Activated T-cell treated with anti-CD3 and anti-CD28 coated beads, Interleukin-2, amount 50 U/mL, for 48 hours (primary cell): ENCODE results near the gene COQ3.

Source experiments
- DNase-seq, 2 experiments: peaks; one replicate each; pipeline ENCODE4 v3.0.0-alpha.2; 2020

The COQ3 gene

DNA sequence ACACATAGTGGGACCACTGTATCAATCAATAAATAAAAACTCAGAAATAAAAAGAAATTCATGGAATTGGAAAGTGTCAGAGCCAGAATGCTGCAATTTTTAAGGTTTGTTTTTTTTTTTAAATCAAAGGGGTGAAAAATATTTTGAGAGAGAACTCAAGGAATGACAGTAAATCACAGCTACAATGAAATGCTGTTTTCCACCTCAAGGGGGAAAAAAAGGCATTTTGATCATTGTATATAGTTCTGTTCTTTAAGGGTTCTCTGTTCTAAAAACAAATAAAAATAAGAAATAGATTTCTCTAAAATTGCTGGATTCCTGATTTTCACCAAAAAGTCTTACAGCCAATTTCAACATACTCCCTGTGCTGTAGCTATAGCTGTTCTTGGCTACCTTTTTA lies 69.0 kb downstream of the COQ3 start:
- no peak for DNase-seq
